HepG2 (cell line): Measurements from ENCODE around the gene MC1R. TPM values are rescaled to one million over a fixed set of nuclear protein-coding genes. Genes with fewer than 3 reads are reported as not detected.

Source experiments
- DR1 ChIP-seq: sonication (generic); formaldehyde crosslinking; IDR thresholded peaks from 2 replicates; pipeline ENCODE4 v1.8.0; 2021; ENCODE audit warnings: mild to moderate bottlenecking, missing genetic modification reagents, inconsistent platforms
- DZIP1 ChIP-seq: sonication (generic); formaldehyde crosslinking; IDR thresholded peaks from 2 replicates; pipeline ENCODE4 v1.5.0; 2020; ENCODE audit warnings: mild to moderate bottlenecking, missing genetic modification reagents
- GATAD1 ChIP-seq: IDR thresholded peaks from 2 replicates; pipeline ENCODE4 v1.6.1; 2016; ENCODE audit warnings: missing genetic modification reagents, missing compliant biosample characterization
- KLF9 ChIP-seq: IDR thresholded peaks from 2 replicates; pipeline ENCODE4 v1.6.1; 2016; ENCODE audit warnings: low read depth
- POLR2G ChIP-seq: fragments of 200-400 bp; formaldehyde crosslinking; IDR thresholded peaks from 2 replicates; pipeline ENCODE4 v1.6.1; 2018; ENCODE audit warnings: mild to moderate bottlenecking, low read depth, low read length, moderate library complexity
- TP53 ChIP-seq: sonication (generic); formaldehyde crosslinking; conservative IDR thresholded peaks from 2 replicates; pipeline ENCODE4 v1.4.0; 2020; ENCODE audit warnings: missing genetic modification reagents
- ZFP82 ChIP-seq: sonication (generic); formaldehyde crosslinking; IDR thresholded peaks from 2 replicates; pipeline ENCODE4 v1.5.1; 2020; ENCODE audit warnings: mild to moderate bottlenecking, missing genetic modification reagents, borderline replicate concordance
- ZNF652 ChIP-seq: IDR thresholded peaks from 2 replicates; pipeline ENCODE4 v1.6.1; 2016; ENCODE audit warnings: low read depth, borderline replicate concordance
- ZNF773 ChIP-seq: sonication (generic); formaldehyde crosslinking; IDR thresholded peaks from 2 replicates; pipeline ENCODE4 v1.4.0; 2020; ENCODE audit warnings: missing genetic modification reagents, borderline replicate concordance
- polyA plus RNA-seq, 8 experiments: library from polyadenylated mRNA; depleted of rRNA in 3 of 8; stranded (reverse) in 7 of 8; unstranded in 1 of 8; fragments of >200 nt; fragmentation: Illumina TruSeq in 4 of 8; extraction: Trizol in 4 of 8; gene quantifications; 2 replicates each; pipeline versions ENCODE4 v1.2.1 to v1.2.3, GENCODE V29; 2011 to 2016; ENCODE audit warnings: low read depth in 4 of 8, missing spikeins in 1 of 8, mixed read lengths in 1 of 8; ENCODE audit not compliant: insufficient read depth in 1 of 8
- total RNA-seq, 5 experiments: library from RNA; depleted of rRNA; stranded (reverse); fragments of >200 nt; fragmentation: Illumina TruSeq; extraction: Trizol; gene quantifications; 2 replicates each; pipeline ENCODE4 v1.2.3, GENCODE V29; 2016; ENCODE audit warnings: low read depth in 1 of 5
- TF ChIP-seq, protein P1 (sequence below): sonication (generic); formaldehyde crosslinking; IDR thresholded peaks from 2 replicates; pipeline ENCODE4 v1.4.0; 2020; ENCODE audit warnings: missing genetic modification reagents, mild to moderate bottlenecking, borderline replicate concordance
- TF ChIP-seq, protein P2 (sequence below): sonication (generic); formaldehyde crosslinking; IDR thresholded peaks from 2 replicates; pipeline ENCODE4 v1.4.0; 2020; ENCODE audit warnings: missing genetic modification reagents, mild to moderate bottlenecking, borderline replicate concordance
- TF ChIP-seq, protein P3 (sequence below): sonication (generic); formaldehyde crosslinking; IDR thresholded peaks from 2 replicates; pipeline ENCODE4 v1.4.0; 2020; ENCODE audit warnings: mild to moderate bottlenecking, low read depth, missing genetic modification reagents
- TF ChIP-seq, protein P4 (sequence below): sonication (generic); formaldehyde crosslinking; IDR thresholded peaks from 2 replicates; pipeline ENCODE4 v1.4.0; 2020; ENCODE audit warnings: missing genetic modification reagents

MC1R gene
- total and polyA plus RNA-seq, 2 of the 13 experiments (the other 11 are each of a cell fraction or from before 2014, with no cell fraction given), result 9.1 to 14.8 TPM

- no peak for TF ChIP-seq ZNF652 (CRISPR knock-in tag)
- peak; percentile 86 for TF ChIP-seq DZIP1 (CRISPR knock-in tag)
- TF ChIP-seq, protein P1, sequence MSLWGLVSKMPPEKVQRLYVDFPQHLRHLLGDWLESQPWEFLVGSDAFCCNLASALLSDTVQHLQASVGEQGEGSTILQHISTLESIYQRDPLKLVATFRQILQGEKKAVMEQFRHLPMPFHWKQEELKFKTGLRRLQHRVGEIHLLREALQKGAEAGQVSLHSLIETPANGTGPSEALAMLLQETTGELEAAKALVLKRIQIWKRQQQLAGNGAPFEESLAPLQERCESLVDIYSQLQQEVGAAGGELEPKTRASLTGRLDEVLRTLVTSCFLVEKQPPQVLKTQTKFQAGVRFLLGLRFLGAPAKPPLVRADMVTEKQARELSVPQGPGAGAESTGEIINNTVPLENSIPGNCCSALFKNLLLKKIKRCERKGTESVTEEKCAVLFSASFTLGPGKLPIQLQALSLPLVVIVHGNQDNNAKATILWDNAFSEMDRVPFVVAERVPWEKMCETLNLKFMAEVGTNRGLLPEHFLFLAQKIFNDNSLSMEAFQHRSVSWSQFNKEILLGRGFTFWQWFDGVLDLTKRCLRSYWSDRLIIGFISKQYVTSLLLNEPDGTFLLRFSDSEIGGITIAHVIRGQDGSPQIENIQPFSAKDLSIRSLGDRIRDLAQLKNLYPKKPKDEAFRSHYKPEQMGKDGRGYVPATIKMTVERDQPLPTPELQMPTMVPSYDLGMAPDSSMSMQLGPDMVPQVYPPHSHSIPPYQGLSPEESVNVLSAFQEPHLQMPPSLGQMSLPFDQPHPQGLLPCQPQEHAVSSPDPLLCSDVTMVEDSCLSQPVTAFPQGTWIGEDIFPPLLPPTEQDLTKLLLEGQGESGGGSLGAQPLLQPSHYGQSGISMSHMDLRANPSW (CRISPR knock-in tag), result no peak
- TF ChIP-seq GATAD1 (CRISPR knock-in tag), result no peak
- TF ChIP-seq KLF9 (CRISPR knock-in tag), result no peak
- TF ChIP-seq ZFP82 (CRISPR knock-in tag), result peak; percentile 74
- TF ChIP-seq DR1 (CRISPR knock-in tag), result peak; percentile 75
- TF ChIP-seq, protein P2, sequence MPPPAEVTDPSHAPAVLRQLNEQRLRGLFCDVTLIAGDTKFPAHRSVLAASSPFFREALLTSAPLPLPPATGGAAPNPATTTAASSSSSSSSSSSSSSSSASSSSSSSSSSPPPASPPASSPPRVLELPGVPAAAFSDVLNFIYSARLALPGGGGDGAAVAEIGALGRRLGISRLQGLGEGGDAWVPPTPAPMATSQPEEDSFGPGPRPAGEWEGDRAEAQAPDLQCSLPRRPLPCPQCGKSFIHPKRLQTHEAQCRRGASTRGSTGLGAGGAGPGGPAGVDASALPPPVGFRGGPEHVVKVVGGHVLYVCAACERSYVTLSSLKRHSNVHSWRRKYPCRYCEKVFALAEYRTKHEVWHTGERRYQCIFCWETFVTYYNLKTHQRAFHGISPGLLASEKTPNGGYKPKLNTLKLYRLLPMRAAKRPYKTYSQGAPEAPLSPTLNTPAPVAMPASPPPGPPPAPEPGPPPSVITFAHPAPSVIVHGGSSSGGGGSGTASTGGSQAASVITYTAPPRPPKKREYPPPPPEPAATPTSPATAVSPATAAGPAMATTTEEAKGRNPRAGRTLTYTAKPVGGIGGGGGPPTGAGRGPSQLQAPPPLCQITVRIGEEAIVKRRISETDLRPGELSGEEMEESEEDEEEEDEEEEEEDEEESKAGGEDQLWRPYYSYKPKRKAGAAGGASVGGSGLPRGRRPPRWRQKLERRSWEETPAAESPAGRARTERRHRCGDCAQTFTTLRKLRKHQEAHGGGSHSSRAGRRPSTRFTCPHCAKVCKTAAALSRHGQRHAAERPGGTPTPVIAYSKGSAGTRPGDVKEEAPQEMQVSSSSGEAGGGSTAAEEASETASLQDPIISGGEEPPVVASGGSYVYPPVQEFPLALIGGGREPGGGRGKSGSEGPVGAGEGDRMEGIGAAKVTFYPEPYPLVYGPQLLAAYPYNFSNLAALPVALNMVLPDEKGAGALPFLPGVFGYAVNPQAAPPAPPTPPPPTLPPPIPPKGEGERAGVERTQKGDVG (CRISPR knock-in tag), result 0 out of 2 replicates have a peak, but pooled peaks have one; percentile 20
- TF ChIP-seq TP53, result no peak
- TF ChIP-seq, protein P3, sequence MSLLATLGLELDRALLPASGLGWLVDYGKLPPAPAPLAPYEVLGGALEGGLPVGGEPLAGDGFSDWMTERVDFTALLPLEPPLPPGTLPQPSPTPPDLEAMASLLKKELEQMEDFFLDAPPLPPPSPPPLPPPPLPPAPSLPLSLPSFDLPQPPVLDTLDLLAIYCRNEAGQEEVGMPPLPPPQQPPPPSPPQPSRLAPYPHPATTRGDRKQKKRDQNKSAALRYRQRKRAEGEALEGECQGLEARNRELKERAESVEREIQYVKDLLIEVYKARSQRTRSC (CRISPR knock-in tag), result no peak
- TF ChIP-seq, protein P4, sequence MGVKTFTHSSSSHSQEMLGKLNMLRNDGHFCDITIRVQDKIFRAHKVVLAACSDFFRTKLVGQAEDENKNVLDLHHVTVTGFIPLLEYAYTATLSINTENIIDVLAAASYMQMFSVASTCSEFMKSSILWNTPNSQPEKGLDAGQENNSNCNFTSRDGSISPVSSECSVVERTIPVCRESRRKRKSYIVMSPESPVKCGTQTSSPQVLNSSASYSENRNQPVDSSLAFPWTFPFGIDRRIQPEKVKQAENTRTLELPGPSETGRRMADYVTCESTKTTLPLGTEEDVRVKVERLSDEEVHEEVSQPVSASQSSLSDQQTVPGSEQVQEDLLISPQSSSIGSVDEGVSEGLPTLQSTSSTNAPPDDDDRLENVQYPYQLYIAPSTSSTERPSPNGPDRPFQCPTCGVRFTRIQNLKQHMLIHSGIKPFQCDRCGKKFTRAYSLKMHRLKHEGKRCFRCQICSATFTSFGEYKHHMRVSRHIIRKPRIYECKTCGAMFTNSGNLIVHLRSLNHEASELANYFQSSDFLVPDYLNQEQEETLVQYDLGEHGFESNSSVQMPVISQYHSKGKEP (CRISPR knock-in tag), result peak; percentile 58; the same call in 1 of the 2 replicates
- 0 out of 2 replicates have a peak, but pooled peaks have one; percentile 86 for TF ChIP-seq ZNF773 (CRISPR knock-in tag)
- peak; percentile 98 for TF ChIP-seq POLR2G
Measured at GRCh38 chr16:89922884-89923639, 4.4 kb downstream of the MC1R start, which contains the start of gene TUBB3 (continued).
